Measurements from ENCODE around the gene SUGCT.

DNA sequence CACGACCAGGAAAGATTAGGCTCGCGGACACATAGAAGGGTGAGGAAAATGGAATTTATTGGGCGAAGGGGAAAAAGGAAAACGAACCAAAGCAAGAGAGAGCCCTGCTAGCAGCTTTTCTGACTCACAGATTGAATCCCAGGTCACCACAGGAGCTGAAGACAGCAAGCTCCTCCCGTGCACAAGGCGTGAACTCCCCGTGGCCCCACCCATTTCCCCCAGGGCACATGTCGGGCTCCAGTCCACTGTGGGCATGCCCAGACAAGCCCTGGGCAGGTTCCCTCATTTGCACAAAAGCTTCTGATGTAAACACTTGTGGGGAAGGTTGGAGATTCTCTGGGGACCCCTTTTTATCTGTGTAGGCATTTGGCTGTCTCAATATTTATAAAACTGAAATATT, 582.4 kb downstream of the SUGCT start:
- TF ChIP-seq EP300 (IDR thresholded peaks at IDR 0.05) (no peak), POLR2AphosphoS5 (IDR thresholded peaks at IDR 0.05) (peak in 1 of 2 donors; percentile 9)
